ENCODE data around the gene PODNL1.
"Not testable (repeated sequence)": the region's sequence is repeated elsewhere in the genome, so short reads cannot be mapped to it uniquely, and the experiment has no call there.

PODNL1 gene

GRCh38 chr19:13968383-13968935 lies 30.2 kb upstream of the PODNL1 start:
- Histone ChIP-seq H3K27me3 (ENCODE audit: control insufficient read depth, insufficient read depth, low read length) (no peaks in the 10 kb centered on the region), H3K9me3 (ENCODE audit: control insufficient read depth, low read length) (no peaks in the 10 kb centered on the region), H3K36me3 (ENCODE audit: control insufficient read depth, insufficient read depth, low read length) (no peaks in the 10 kb centered on the region), H3K27ac (no peak overlapping the region), H2AFZ (no peak overlapping the region), H3K4me1 (no peaks in the 10 kb centered on the region), H3K4me3 (ENCODE audit: low read depth, low read length) (no peak overlapping the region), H3K4me2 (ENCODE audit: low read length) (no peak overlapping the region), H3K79me2 (no peaks in the 10 kb centered on the region), H3K9ac (no peak overlapping the region)
- TF ChIP-seq CTCF (IDR thresholded peaks at IDR 0.05), result no peak

- not testable (repeated sequence) for H3K4me2 ChIP-seq (ENCODE audit: low read length); H3K4me3 ChIP-seq (ENCODE audit: low read depth, low read length); H3K27ac ChIP-seq; H3K9ac ChIP-seq; H3K4me1 ChIP-seq; H3K36me3 ChIP-seq (ENCODE audit: control insufficient read depth, insufficient read depth, low read length); H3K27me3 ChIP-seq (ENCODE audit: control insufficient read depth, insufficient read depth, low read length); H3K9me3 ChIP-seq (ENCODE audit: control insufficient read depth, low read length); H2AFZ ChIP-seq; H3K79me2 ChIP-seq
Observed at GRCh38 chr19:13967206-13967605, 29.0 kb upstream of the PODNL1 start.

- Histone ChIP-seq H3K36me3 (ENCODE audit: control insufficient read depth, insufficient read depth, low read length) (no peaks in the 10 kb centered on the region), H3K4me1 (no peaks in the 10 kb centered on the region), H3K4me3 (ENCODE audit: low read depth, low read length) (no peak overlapping the region)
Observed at GRCh38 chr19:13966684-13967128, 28.5 kb upstream of the PODNL1 start.

GRCh38 chr19:13965926-13966683 lies 27.9 kb upstream of the PODNL1 start:
- Histone ChIP-seq H3K9me3 (ENCODE audit: control insufficient read depth, low read length) (no peaks in the 10 kb centered on the region), H3K4me2 (ENCODE audit: low read length) (no peak overlapping the region), H3K79me2 (no peaks in the 10 kb centered on the region), H3K4me3 (ENCODE audit: low read depth, low read length) (no peak overlapping the region), H3K36me3 (ENCODE audit: control insufficient read depth, insufficient read depth, low read length) (no peaks in the 10 kb centered on the region), H3K4me1 (no peaks in the 10 kb centered on the region), H3K9ac (no peak overlapping the region), H3K27ac (no peak overlapping the region), H2AFZ (no peak overlapping the region), H3K27me3 (ENCODE audit: control insufficient read depth, insufficient read depth, low read length) (no peaks in the 10 kb centered on the region)
- no peak for TF ChIP-seq CTCF (IDR thresholded peaks at IDR 0.05)

More at GRCh38 chr19:13966684-13967128, 28.5 kb upstream of the PODNL1 start:
- no peak for TF ChIP-seq CTCF (IDR thresholded peaks at IDR 0.05)
- Histone ChIP-seq H3K9me3 (ENCODE audit: control insufficient read depth, low read length) (no peaks in the 10 kb centered on the region), H2AFZ (no peak overlapping the region), H3K27me3 (ENCODE audit: control insufficient read depth, insufficient read depth, low read length) (no peaks in the 10 kb centered on the region), H3K79me2 (no peaks in the 10 kb centered on the region), H3K4me2 (ENCODE audit: low read length) (no peak overlapping the region), H3K27ac (no peak overlapping the region), H3K9ac (no peak overlapping the region)

GRCh38 chr19:13965377-13965896 lies 27.2 kb upstream of the PODNL1 start:
- no peaks in the 10 kb centered on the region for H3K27me3 ChIP-seq (ENCODE audit: control insufficient read depth, insufficient read depth, low read length)
- no peak overlapping the region for H3K4me3 ChIP-seq (ENCODE audit: low read depth, low read length)
- H3K4me2 ChIP-seq (ENCODE audit: low read length), result no peak overlapping the region
- H3K79me2 ChIP-seq, result no peaks in the 10 kb centered on the region
- no peak overlapping the region for H3K27ac ChIP-seq
- TF ChIP-seq CTCF (IDR thresholded peaks at IDR 0.05), result no peak
- H3K9me3 ChIP-seq (ENCODE audit: control insufficient read depth, low read length), result no peaks in the 10 kb centered on the region
- no peak overlapping the region for H3K9ac ChIP-seq
- no peak overlapping the region for H2AFZ ChIP-seq
- no peaks in the 10 kb centered on the region for H3K36me3 ChIP-seq (ENCODE audit: control insufficient read depth, insufficient read depth, low read length)
- no peaks in the 10 kb centered on the region for H3K4me1 ChIP-seq
